ENCODE measurements around the gene RBM8A.
A peak's percentile ranks its signal among the peaks of the same experiment; 100 is the strongest.

RBM8A gene

GRCh38 chr1:145877923-145878486 is 49.3 kb downstream of the RBM8A start:
- no peak for DNase-seq (ENCODE audit: low spot score)

GRCh38 chr1:145874646-145875045 is 52.6 kb downstream of the RBM8A start:
- DNase-seq (ENCODE audit: low spot score), result no peak

GRCh38 chr1:145871994-145872924 is 55.0 kb downstream of the RBM8A start:
- peak; percentile 68 for DNase-seq (ENCODE audit: low spot score)
